Putamen (tissue), 1 donor: Measurements from ENCODE around the gene SCAMP3.
"Not testable (repeated sequence)": the region's sequence is repeated elsewhere in the genome, so short reads cannot be mapped to it uniquely, and the experiment has no call there.

Experiments used
- DNase-seq: peaks from one replicate; pipeline ENCODE4 v3.0.0-alpha.2; 2016; ENCODE audit warnings: low spot score

SCAMP3 gene

GRCh38 chr1:155254714-155255242, 7.4 kb downstream of the SCAMP3 start:
- DNase-seq = no peak

DNA sequence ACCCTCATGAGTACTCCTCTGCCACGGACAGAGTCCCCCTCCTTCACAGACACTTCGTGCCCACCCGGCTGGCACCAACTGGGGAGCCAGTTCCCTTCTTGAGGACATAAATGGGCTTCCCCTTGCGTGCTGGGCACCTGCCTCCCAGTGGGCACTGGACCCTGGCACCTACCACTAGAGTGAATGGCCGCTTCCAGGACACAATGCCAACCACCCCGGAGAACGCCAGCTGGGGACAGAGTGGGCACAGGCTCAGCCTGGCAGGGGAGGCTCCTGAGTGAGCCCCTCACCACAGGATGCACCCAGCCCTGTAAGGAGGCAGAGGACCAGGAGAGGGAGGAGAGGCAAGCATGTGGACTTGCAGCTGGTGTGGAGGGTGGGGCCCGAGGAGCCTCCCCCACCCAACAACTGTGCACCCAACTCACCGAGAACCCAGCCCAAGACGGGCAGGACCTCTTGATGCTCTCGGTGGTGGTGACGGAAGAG, 7.9 kb downstream of the SCAMP3 start:
- DNase-seq = no peak

DNA sequence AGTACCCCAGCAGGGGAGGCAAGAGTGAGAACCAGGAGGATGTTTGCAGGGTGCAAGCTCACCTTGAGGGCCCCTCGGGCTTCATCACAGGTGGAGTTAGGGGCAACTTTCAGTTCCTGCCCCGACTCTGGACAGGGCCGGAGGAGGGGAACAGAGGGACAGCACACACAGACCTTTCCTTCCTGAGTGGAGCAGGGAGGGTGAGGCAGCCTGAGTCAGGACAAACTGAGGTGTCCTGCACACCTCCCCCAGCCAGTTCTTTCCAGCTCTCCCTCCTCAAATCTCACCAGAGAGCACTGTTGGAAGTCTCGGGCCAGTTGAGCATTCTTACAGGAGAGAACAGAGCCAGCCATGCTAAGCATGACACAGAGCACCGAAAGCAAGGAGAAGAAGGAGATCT, 8.4 kb downstream of the SCAMP3 start:
- no peak for DNase-seq

- no peak for DNase-seq
Measured at GRCh38 chr1:155253208-155253607, 9.0 kb downstream of the SCAMP3 start.

GRCh38 chr1:155251566-155251965, 10.6 kb downstream of the SCAMP3 start:
- no peak for DNase-seq

- DNase-seq = peak; percentile 88
Measured at GRCh38 chr1:155250633-155251449, 11.3 kb downstream of the SCAMP3 start.

GRCh38 chr1:155250246-155250632, 11.9 kb downstream of the SCAMP3 start:
- no peak for DNase-seq

- DNase-seq = no peak
Measured at GRCh38 chr1:155247667-155248553, 14.2 kb downstream of the SCAMP3 start.

GRCh38 chr1:155246796-155247195, 15.4 kb downstream of the SCAMP3 start:
- not testable (repeated sequence) for DNase-seq

GRCh38 chr1:155245163-155245524, 17.0 kb downstream of the SCAMP3 start:
- DNase-seq = no peak

- peak; percentile 99 for DNase-seq
Measured at GRCh38 chr1:155244368-155245162, 17.6 kb downstream of the SCAMP3 start.

- no peak for DNase-seq
Measured at GRCh38 chr1:155242805-155243358, 19.3 kb downstream of the SCAMP3 start.

DNA sequence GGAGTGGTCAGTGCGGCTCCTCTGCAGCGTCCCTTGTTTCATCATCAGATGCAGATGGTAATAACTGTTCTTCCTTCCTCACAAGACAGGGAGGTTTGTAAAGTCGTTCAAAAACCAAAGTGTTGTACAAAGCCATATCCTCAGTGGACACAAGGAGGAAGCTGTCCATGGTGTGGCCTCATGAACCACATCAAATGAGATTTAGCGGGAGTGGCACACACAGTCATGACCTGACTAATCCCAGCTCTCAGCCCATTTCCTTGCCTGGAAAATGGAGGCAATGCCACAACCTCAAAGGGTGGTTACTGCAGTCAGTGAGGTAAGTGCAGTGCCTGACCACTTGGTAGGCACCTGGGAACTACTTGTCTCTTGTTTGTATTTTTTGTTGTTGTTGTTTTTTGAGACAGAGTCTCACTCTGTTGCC, 20.3 kb downstream of the SCAMP3 start:
- DNase-seq = no peak

GRCh38 chr1:155241069-155241679, 21.0 kb downstream of the SCAMP3 start:
- DNase-seq = peak; percentile 88

- DNase-seq = no peak
Measured at GRCh38 chr1:155236451-155236850, 25.7 kb downstream of the SCAMP3 start.

GRCh38 chr1:155235375-155235774, 26.8 kb downstream of the SCAMP3 start:
- not testable (repeated sequence) for DNase-seq

- not testable (repeated sequence) for DNase-seq
Measured at GRCh38 chr1:155233502-155233901, 28.7 kb downstream of the SCAMP3 start.

DNA sequence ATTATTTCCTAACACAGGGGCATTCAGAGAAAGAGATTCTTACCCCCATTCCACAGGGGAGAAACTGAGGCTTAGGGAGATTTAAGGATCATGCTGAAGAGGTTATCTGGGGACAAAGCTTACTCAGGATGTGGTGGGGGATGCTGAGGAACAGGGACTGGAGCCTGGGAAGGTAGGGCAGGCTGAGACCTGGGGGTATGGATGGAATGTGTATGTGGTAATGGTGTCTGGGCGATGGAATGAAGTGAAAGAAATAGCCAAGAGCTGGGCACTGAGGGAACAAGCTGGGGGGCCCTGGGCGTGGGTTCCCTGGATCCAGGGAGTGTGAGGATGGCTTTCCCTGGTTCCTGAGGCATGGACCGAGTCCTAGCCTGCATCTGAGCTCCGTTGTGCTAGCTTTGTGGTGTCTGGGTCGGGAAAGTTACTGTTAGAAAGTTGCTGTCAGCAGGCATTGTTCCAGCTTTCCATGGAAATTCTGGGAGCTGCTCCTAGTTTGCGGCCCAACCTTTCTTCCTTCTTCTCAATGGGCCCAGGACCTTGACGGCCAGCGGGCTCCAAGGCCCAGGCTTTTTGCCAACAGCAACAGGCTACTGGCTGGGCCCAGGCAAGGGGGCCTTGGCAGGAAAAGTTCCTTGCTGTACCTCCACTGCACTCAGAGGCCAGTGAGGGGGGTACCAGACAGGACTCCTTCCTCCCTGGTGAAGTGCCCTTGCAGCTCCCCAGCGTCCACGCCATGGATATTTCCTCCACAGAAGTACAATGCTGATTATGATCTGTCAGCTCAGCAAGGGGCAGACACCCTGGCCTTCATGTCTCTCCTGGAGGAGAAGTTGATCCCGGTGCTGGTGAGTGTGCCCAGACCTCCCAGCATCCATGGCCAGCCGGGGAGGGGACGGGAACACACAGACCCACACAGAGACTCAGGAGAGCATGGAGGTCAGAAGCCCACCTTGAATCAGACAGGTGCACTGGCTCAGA, 29.9 kb downstream of the SCAMP3 start:
- DNase-seq = not testable (repeated sequence)

- not testable (repeated sequence) for DNase-seq
Measured at GRCh38 chr1:155231302-155231701, 30.9 kb downstream of the SCAMP3 start.

- no peak for DNase-seq
Measured at GRCh38 chr1:155228096-155228427, 34.1 kb downstream of the SCAMP3 start.
